Posterior cingulate gyrus (tissue), 11 donors: ENCODE results near the gene CDH4.
A peak's percentile ranks its signal among the peaks of the same experiment; 100 is the strongest.

Source experiments
- DNase-seq, 10 donors: peaks; one replicate each; pipeline versions ENCODE4 v3.0.0 to v3.0.0-alpha.2; 2020 to 2021; ENCODE audit warnings: mixed read lengths in 3 of 10
- intact Hi-C: fragments of 100-400 bp; cut with DNase I; formaldehyde crosslinking; loops from one replicate; pipeline ENCODE4 v1.15.1; 2023

CDH4 gene

GRCh38 chr20:61372137-61373054, 120.3 kb downstream of the CDH4 start:
- peak in 1 of 10 donors; percentile 75 for DNase-seq
- intact Hi-C loops = loop anchor here (5.0 kb wide), 1 partner anchor 110 kb away; no protein-coding TSS in a partner anchor

- intact Hi-C loops = loop anchor here (5.0 kb wide), 1 partner anchor 111 kb away; no protein-coding TSS in a partner anchor
- DNase-seq = peak in 1 of 10 donors; percentile 77
These were observed 121.0 kb downstream of the CDH4 start for GRCh38 chr20:61373055-61373399.

GRCh38 chr20:61373956-61374545, 122.0 kb downstream of the CDH4 start:
- peak in 1 of 10 donors; percentile 61 for DNase-seq
- intact Hi-C loops = loop anchor here (5.0 kb wide), 1 partner anchor 112 kb away; no protein-coding TSS in a partner anchor

- intact Hi-C loops = no loop called here
- peak in 1 of 10 donors; percentile 57 for DNase-seq
These were observed 124.6 kb downstream of the CDH4 start for GRCh38 chr20:61376541-61377240.

GRCh38 chr20:61378694-61379355, 126.8 kb downstream of the CDH4 start:
- DNase-seq = no peak
- intact Hi-C loops = no loop called here

GRCh38 chr20:61379898-61380544, 128.0 kb downstream of the CDH4 start:
- intact Hi-C loops = no loop called here

GRCh38 chr20:61380545-61380915, 128.5 kb downstream of the CDH4 start:
- intact Hi-C loops = no loop called here
- no peak for DNase-seq

More at GRCh38 chr20:61379898-61380544, 128.0 kb downstream of the CDH4 start:
- DNase-seq = no peak

GRCh38 chr20:61382194-61382593, 130.1 kb downstream of the CDH4 start:
- DNase-seq = peak in 1 of 10 donors; percentile 65
- intact Hi-C loops = no loop called here

GRCh38 chr20:61385296-61385695, 133.2 kb downstream of the CDH4 start:
- intact Hi-C loops = no loop called here
- peak in 1 of 10 donors; percentile 28 for DNase-seq

- intact Hi-C loops = no loop called here
- DNase-seq = peak in 1 of 10 donors; percentile 40
These were observed 133.7 kb downstream of the CDH4 start for GRCh38 chr20:61385731-61386130.

- DNase-seq = peak in 4 of 10 donors; percentile 20 to 75 (median 48)
- intact Hi-C loops = no loop called here
These were observed 135.3 kb downstream of the CDH4 start for GRCh38 chr20:61387204-61387953.

- intact Hi-C loops = no loop called here
- no peak for DNase-seq
These were observed 135.9 kb downstream of the CDH4 start for GRCh38 chr20:61387954-61388348.

GRCh38 chr20:61389077-61389476, 137.0 kb downstream of the CDH4 start:
- intact Hi-C loops = no loop called here
- DNase-seq = peak in 1 of 10 donors; percentile 49

- peak in 1 of 10 donors; percentile 68 for DNase-seq
- intact Hi-C loops = no loop called here
These were observed 139.1 kb downstream of the CDH4 start for GRCh38 chr20:61391185-61391584.

GRCh38 chr20:61391812-61392520, 139.9 kb downstream of the CDH4 start:
- DNase-seq = peak in 4 of 10 donors; percentile 17 to 88 (median 81)
- intact Hi-C loops = no loop called here

GRCh38 chr20:61394088-61394799, 142.2 kb downstream of the CDH4 start:
- DNase-seq = peak in 2 of 10 donors; percentile 50 to 67
- intact Hi-C loops = no loop called here

GRCh38 chr20:61396262-61396848, 144.3 kb downstream of the CDH4 start:
- DNase-seq = peak in 1 of 10 donors; percentile 54
- intact Hi-C loops = no loop called here
